PC-3 (cell line): ENCODE measurements around the gene TLE6. TPM values are rescaled to one million over a fixed set of nuclear protein-coding genes. Genes with fewer than 3 reads are reported as not detected.

ENCODE experiments used
- ATAC-seq: fragments of 200-7000 bp; cut with Tn5 transposase; 2 replicates; pipeline ENCODE4 v1.9.1; 2020; ENCODE audit warnings: mild to moderate bottlenecking, moderate library complexity
- BruUV-seq: library from RNA; stranded (reverse); fragments of 400-500 nt; replicated peaks from 2 replicates; lab custom pipeline; 2021; lab: Mats Ljungman, UMichigan
- CTCF ChIA-PET: fragments of 300-600 bp; sonication (Branson Sonifier 250); formaldehyde crosslinking; loops from one replicate; lab custom pipeline; 2022; ENCODE audit warnings: antibody characterized with exemption; lab: Charles Lee
- POLR2A ChIA-PET: fragments of 300-600 bp; sonication (Branson Sonifier 250); formaldehyde crosslinking; loops from one replicate; lab custom pipeline; 2022; ENCODE audit warnings: antibody characterized with exemption; ENCODE audit not compliant: unreplicated experiment; lab: Charles Lee
- DNase-seq: peaks from one replicate; pipeline ENCODE4 v3.0.0-alpha.2; 2015
- H2AFZ ChIP-seq: fragments of 300-600 bp; sonication (generic); 2 replicates; pipeline ENCODE4 v1.6.0; 2016; ENCODE audit warnings: antibody characterized with exemption, low read length
- H3F3A ChIP-seq: fragments of 300-600 bp; sonication (generic); one replicate; pipeline ENCODE4 v1.6.0; 2017; ENCODE audit warnings: antibody characterized with exemption, low read length, control low read depth, mild to moderate bottlenecking; ENCODE audit not compliant: unreplicated experiment
- H3K27ac ChIP-seq: fragments of 300-600 bp; sonication (generic); 2 replicates; pipeline ENCODE4 v1.5.1; 2016; ENCODE audit warnings: mild to moderate bottlenecking, low read length
- H3K27me3 ChIP-seq: fragments of 300-600 bp; sonication (generic); 2 replicates; pipeline ENCODE4 v1.6.1; 2016; ENCODE audit warnings: low read length, mixed read lengths
- H3K36me3 ChIP-seq: fragments of 300-600 bp; sonication (generic); 2 replicates; pipeline ENCODE4 v1.6.1; 2016; ENCODE audit warnings: low read depth, mixed run types, low read length, mixed read lengths
- H3K4me1 ChIP-seq: fragments of 300-600 bp; sonication (generic); 2 replicates; pipeline ENCODE4 v1.5.1; 2016; ENCODE audit warnings: low read length; ENCODE audit not compliant: insufficient read depth
- H3K4me2 ChIP-seq: fragments of 300-600 bp; sonication (generic); 2 replicates; pipeline ENCODE4 v1.6.0; 2016; ENCODE audit warnings: low read length
- H3K4me3 ChIP-seq: fragments of 300-600 bp; sonication (generic); 2 replicates; pipeline ENCODE4 v1.5.1; 2016; ENCODE audit warnings: mild to moderate bottlenecking, low read length, mixed read lengths
- H3K79me2 ChIP-seq: fragments of 300-600 bp; sonication (generic); 2 replicates; pipeline ENCODE4 v1.6.1; 2017; ENCODE audit warnings: low read length, mixed read lengths
- H3K9ac ChIP-seq: fragments of 300-600 bp; sonication (generic); 2 replicates; pipeline ENCODE4 v1.6.0; 2016; ENCODE audit warnings: mild to moderate bottlenecking, low read length
- H3K9me2 ChIP-seq: fragments of 300-600 bp; sonication (generic); replicated peaks from 2 replicates; pipeline ENCODE4 v1.6.1; 2016; ENCODE audit warnings: mixed run types, low read length, mixed read lengths
- H3K9me3 ChIP-seq: fragments of 300-600 bp; sonication (generic); 2 replicates; pipeline ENCODE4 v1.6.1; 2016; ENCODE audit warnings: low read length, mixed read lengths
- H4K20me1 ChIP-seq: fragments of 300-600 bp; sonication (generic); 2 replicates; pipeline ENCODE4 v1.6.1; 2016; ENCODE audit warnings: low read length, mixed read lengths
- EZH2 ChIP-seq: fragments of 300-600 bp; sonication (generic); IDR thresholded peaks from one replicate; pipeline ENCODE4 v1.6.1; 2017; ENCODE audit warnings: antibody characterized with exemption, mild to moderate bottlenecking, low read length; ENCODE audit not compliant: unreplicated experiment
- EZH2phosphoT487 ChIP-seq: fragments of 300-600 bp; sonication (generic); IDR thresholded peaks from 2 replicates; pipeline ENCODE4 v1.6.1; 2018; ENCODE audit warnings: mild to moderate bottlenecking, antibody characterized with exemption, low read length, borderline replicate concordance
- intact Hi-C: fragments of 100-400 bp; cut with micrococcal nuclease; formaldehyde crosslinking; loops from 2 replicates; pipeline ENCODE4 v1.9.0; 2023
- total RNA-seq: library from RNA; depleted of rRNA; stranded (reverse); fragments of >200 nt; gene quantifications from 2 replicates; pipeline ENCODE4 v1.2.3, GENCODE V29; 2014
- TF ChIP-seq, protein P1 (sequence below): fragments of 300-600 bp; sonication (generic); conservative IDR thresholded peaks from 2 replicates; pipeline ENCODE4 v1.5.1; 2017; ENCODE audit warnings: antibody characterized with exemption, low read depth, mild to moderate bottlenecking, low read length

Gene TLE6
- total RNA-seq, 1 experiment from 2014 or later: 1.9 TPM

- intact Hi-C loops: no loop called here
Observed at GRCh38 chr19:3033595-3034405, 56.4 kb downstream of the TLE6 start.

DNA sequence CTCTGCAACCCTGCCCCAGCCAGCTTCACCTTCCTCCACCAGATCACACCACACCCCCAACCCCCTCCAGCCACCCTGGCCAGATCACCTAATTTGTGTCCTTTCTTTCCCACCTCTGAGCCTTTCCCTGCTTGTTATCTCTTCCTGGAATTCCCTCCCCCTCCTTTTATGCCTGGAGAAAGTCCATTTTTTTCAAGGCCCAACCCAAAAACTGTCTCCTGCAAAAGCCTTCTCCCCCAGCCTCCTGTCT, 57.0 kb downstream of the TLE6 start:
- TF ChIP-seq, protein P1, sequence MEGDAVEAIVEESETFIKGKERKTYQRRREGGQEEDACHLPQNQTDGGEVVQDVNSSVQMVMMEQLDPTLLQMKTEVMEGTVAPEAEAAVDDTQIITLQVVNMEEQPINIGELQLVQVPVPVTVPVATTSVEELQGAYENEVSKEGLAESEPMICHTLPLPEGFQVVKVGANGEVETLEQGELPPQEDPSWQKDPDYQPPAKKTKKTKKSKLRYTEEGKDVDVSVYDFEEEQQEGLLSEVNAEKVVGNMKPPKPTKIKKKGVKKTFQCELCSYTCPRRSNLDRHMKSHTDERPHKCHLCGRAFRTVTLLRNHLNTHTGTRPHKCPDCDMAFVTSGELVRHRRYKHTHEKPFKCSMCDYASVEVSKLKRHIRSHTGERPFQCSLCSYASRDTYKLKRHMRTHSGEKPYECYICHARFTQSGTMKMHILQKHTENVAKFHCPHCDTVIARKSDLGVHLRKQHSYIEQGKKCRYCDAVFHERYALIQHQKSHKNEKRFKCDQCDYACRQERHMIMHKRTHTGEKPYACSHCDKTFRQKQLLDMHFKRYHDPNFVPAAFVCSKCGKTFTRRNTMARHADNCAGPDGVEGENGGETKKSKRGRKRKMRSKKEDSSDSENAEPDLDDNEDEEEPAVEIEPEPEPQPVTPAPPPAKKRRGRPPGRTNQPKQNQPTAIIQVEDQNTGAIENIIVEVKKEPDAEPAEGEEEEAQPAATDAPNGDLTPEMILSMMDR: no peak
- TF ChIP-seq EZH2phosphoT487 (no peak), EZH2 (no peak)
- H3K27ac ChIP-seq: no peak overlapping the region
- no peaks in the 10 kb centered on the region for H3K79me2 ChIP-seq
- H3K4me1 ChIP-seq: peaks cover 13% of the 10 kb centered on the region
- no peak overlapping the region for H3K9ac ChIP-seq
- ChIA-PET POLR2A (no interaction called here), CTCF (no interaction called here)
- no peak overlapping the region for H3K4me3 ChIP-seq
- H3K4me2 ChIP-seq: peak overlapping the region; percentile 100; the same call in 1 of the 2 replicates
- no peaks in the 10 kb centered on the region for H3F3A ChIP-seq
- ATAC-seq (no peak), DNase-seq (no peak)
- H3K36me3 ChIP-seq: no peaks in the 10 kb centered on the region
- H4K20me1 ChIP-seq: no peaks in the 10 kb centered on the region
- no peaks in the 10 kb centered on the region for H3K27me3 ChIP-seq
- intact Hi-C loops: no loop called here
- no TSS peak for BruUV-seq
- H3K9me2 ChIP-seq: no peaks in the 10 kb centered on the region
- no peak overlapping the region for H2AFZ ChIP-seq
- H3K9me3 ChIP-seq: no peaks in the 10 kb centered on the region

More at GRCh38 chr19:3033595-3034405, 56.4 kb downstream of the TLE6 start:
- POLR2A ChIA-PET: no interaction called here
- no peaks in the 10 kb centered on the region for H3K79me2 ChIP-seq
- no peak overlapping the region for H3K4me2 ChIP-seq
- H3K36me3 ChIP-seq: no peaks in the 10 kb centered on the region
- H3F3A ChIP-seq: no peaks in the 10 kb centered on the region
- no TSS peak for BruUV-seq
- H3K4me3 ChIP-seq: no peak overlapping the region
- H3K4me1 ChIP-seq: peaks cover 13% of the 10 kb centered on the region
- H3K9ac ChIP-seq: no peak overlapping the region
- DNase-seq (no peak), ATAC-seq (no peak)
- no peaks in the 10 kb centered on the region for H4K20me1 ChIP-seq
- no peaks in the 10 kb centered on the region for H3K9me3 ChIP-seq
- H2AFZ ChIP-seq: no peak overlapping the region
- H3K9me2 ChIP-seq: no peaks in the 10 kb centered on the region
- TF ChIP-seq, protein P1: no peak
- TF ChIP-seq EZH2phosphoT487: no peak
- TF ChIP-seq EZH2: no peak
- no peak overlapping the region for H3K27ac ChIP-seq
- H3K27me3 ChIP-seq: no peaks in the 10 kb centered on the region
- CTCF ChIA-PET: no interaction called here
